HG03025 (cell line): ENCODE data around the gene DLG2.
"Not testable (repeated sequence)": the region's sequence is repeated elsewhere in the genome, so short reads cannot be mapped to it uniquely, and the experiment has no call there.

ENCODE experiments used
- ATAC-seq: cut with Tn5 transposase; IDR thresholded peaks from one replicate; pipeline ENCODE4 v1.9.1; 2021; ENCODE audit warnings: mild to moderate bottlenecking, moderate library complexity; ENCODE audit not compliant: unreplicated experiment, low FRiP score

Gene DLG2

DNA sequence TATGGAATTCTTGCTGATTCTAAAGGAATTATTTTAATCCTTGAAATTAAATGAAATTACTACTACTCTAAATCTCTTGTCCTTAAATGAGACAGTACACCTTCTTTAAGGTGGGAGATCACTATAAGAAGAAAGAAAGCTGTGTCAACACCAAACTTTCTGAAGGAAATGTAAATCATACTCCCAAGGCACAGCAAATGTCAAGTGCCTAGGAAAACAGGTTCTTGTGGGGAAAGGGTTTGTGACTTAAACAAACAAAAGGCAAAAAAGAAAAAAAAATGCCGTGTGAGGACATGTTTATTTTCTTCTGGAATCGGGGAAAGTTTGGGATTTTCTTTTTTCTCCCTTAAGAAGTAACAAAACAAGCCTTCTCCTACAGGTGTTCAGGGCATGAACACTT is 745.1 kb downstream of the DLG2 start:
- no peak for ATAC-seq

DNA sequence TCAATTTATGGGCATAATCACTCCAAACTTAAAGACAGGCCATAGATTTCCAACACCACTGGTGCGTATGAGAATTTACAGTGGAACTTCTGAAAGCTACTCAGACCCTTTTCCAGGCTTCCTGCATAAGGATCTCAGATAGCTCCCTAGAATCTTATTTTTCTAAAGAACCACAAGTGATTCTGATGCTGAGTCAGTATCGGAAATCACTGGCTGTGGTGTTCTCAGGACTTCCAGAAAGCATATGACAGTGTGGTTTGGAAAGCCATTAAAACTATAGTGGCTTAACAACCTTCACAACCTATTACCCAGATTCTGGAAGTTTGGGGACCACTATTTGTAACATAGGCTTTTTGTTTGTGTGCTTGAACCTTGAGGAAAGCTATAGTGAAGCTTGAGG is 756.0 kb downstream of the DLG2 start:
- ATAC-seq: no peak

DNA sequence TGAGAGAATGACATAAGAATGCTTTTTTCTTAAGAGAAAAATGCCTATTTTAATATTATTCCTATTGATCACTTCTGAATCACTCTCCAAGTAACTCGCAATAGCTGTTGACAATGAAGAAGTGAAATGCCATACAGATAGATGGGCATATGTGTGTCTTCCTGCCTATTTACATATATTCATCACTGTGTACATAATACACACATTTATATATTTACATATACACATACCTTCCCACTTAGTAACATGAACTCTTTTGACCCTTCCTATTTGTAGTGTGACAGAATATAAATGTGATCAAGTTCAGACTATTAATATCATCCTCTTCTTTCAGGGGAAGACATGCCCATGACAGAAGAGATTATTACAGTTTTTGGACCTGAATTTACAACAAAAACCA is 756.7 kb downstream of the DLG2 start:
- no peak for ATAC-seq

DNA sequence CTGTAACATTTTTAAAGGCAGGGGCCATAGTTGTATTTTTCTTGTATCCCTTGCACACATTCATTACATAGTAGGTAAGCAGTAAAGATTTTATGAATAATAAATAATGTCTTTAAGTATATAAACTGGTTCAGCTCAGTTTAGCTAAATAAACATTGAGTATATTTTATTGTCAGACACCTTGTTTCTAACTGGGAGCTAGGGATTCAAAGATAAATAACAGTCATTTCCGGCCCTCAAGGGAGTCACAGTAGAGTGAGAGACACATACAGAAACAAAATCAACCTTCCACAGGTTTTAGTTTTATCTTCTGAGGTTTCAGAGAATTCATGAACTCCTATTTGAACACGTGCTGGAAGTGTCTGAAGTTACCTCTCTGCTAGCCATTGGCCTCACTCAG is 760.2 kb downstream of the DLG2 start:
- no peak for ATAC-seq

DNA sequence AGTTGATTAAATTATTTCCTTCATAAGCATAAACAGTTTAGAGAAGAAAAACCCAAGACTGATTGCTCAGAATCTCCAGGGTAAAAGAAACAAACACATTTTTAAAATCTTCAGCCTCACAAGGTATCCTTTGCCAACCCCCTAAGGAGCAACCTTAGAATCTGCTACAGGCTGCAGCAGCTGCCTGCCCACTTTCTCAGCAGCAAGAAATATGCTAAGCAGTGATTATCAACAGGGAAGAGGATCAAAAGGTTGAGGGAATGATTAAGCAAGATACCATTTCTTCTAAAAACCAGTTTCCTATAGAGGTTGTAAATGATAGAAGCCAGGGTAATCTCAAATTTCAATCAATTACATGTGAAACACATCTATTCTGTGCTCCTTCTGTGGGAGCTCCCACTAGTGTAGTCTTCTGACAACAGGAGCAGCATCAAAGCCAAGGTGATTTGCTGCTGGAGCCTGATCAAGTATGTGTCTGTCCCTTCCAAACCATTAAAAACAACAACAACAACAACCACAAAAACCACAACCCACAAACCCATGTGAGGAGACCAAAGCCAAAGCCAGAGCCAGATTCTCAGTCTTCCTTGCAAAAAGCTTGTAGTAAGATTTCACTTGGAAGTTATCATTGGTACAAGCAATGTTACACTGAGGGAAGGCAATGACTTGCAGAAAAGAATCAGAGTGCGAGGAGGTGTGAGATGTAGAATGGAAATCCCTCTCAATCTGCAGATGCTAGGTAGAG is 761.2 kb downstream of the DLG2 start:
- no peak for ATAC-seq

DNA sequence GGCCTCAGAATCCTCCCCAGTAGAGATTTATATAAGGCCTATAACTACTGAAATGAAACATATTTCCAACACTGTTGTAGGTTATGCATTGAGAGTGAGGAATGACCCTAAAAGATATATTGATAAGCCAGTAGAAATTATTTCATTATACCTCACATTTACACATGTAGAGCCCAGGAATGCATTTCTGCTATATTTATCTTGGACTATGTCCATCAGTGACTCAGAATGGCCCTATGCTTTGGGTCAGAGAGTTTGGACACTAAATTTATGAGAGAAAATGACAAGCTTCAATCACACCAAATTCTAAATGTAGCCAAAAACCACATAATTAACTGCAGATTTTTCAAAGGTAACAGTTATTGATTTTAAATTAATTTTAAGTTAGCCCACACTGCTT is 761.9 kb downstream of the DLG2 start:
- ATAC-seq: no peak

DNA sequence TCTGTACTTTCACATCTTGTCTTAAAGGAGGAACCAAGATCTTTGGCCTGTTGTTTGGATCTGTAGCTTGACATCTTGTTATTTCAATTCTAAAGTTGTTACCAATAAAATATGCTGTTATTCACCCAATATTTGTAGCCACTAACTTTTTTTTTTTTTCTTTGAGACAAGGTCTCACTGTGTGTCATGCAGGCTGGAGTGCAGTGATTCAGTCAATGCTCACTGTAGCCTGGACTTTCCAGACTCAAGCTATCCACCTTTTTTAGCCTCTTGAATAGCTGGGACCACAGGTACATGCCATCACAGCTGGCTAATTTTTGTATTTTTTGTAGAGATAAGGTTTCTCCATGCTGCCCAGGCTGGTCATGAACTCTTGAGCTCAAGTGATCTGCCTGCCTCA is 769.4 kb downstream of the DLG2 start:
- no peak for ATAC-seq

DNA sequence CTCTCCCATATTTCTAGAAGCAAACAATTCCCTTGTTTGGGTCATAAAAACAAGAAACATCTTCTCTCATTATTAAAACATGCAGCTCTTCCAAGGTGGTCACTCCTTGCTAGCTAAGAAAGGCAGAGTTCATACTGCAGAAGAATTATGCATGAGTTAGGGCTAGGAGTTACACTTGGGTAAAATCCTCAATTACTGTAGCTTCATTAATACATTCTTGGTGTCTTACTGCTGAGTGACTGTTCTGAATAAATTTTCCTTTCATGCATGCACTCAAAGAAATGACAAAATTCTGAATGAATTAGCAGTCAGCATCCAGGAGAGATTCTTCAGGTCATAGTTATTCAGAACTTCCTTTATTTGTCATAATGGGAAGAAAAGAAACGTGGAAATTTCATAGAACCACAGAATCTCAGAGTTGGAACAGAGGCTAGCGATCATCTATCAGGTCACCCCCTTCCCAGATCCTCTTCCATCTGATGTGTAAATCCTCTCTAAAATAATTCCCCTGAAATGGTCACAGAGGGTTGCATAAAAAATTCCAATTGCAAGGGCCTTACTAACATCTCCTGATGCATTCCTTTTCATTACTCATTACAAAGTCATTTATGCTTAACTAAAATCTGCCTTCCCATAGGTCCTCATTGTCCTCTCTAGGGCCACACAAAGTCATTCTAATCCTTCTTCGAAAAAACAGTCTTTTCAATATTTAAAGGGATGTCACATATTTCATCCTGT is 771.5 kb downstream of the DLG2 start:
- no peak for ATAC-seq

DNA sequence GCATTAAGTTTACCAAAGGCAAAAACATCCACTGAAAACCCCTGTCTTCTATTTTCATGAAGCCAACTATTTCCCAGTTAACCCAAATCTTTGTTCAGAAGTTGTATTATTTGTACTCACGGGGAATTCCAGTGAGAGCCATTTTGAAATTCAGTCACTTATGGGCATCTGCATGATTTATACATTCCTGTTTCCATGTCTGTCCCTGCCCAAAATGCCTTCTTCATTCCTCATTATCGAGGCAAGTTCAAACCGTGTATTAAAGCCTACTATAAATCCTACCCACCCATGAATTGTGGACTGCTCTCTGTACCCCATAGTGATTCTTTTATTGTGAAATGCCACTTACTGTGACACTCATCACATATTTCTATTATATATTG is 772.7 kb downstream of the DLG2 start:
- no peak for ATAC-seq

DNA sequence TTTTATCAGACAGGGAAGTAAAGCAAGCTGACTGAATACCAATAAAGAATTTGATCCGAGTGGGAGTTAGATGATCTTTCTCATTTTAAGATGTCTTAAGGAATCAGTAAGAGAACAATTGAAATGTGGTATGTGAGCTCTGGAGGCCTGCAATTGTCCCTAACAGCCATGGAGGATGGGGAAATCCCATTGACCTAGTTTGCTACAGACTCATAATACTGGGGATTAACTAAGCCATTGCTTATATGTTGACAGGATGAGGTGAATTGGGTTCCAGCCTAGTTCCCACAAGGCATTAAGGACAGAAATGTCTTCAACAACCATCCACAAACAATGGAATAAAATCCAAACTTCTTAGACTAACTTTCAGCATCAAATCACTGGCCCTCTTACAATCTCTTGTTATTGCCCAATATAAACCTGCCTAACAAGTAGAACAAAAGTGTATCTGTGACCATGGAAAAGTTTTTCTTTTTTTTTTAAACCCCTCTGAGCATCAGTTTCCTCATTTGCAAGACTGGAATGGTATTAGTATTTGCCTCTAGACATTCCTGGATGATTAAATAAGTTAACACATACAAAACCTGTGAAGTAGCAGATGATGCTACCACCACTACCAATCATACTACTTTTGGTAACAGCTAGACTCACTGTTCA is 773.2 kb downstream of the DLG2 start:
- ATAC-seq: no peak

DNA sequence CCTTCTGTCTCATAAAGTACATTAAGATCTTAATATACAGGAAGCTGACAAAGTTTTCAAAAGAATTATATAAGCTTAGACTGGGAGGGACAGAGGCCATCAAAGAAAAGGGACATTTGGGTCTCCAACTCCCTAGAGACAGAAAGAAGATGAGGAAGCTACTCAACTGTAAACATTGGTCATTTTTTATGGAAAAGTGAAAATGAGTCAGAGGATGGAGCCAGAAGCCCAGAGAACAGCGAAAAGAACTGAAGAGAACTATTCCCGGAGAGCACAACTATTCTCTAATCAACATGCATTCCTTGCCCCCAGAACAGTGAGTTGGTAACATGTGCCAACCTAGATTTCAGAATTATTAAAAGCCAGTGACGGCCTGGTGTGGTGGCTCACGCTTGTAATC is 779.3 kb downstream of the DLG2 start:
- ATAC-seq: no peak

DNA sequence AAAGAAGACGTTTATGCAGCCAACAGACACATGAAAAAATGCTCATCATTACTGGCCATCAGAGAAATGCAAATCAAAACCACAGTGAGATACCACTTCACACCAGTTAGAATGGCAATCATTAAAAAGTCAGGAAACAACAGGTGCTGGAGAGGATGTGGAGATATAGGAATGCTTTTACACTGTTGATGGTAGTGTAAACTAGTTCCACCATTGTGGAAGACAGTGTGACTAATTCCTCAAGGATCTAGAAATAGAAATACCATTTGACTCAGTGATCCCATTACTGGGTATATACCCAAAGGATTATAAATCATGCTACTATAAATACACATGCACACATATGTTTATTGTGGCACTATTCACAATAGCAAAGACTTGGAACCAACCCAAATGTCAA is 786.9 kb downstream of the DLG2 start:
- not testable (repeated sequence) for ATAC-seq

DNA sequence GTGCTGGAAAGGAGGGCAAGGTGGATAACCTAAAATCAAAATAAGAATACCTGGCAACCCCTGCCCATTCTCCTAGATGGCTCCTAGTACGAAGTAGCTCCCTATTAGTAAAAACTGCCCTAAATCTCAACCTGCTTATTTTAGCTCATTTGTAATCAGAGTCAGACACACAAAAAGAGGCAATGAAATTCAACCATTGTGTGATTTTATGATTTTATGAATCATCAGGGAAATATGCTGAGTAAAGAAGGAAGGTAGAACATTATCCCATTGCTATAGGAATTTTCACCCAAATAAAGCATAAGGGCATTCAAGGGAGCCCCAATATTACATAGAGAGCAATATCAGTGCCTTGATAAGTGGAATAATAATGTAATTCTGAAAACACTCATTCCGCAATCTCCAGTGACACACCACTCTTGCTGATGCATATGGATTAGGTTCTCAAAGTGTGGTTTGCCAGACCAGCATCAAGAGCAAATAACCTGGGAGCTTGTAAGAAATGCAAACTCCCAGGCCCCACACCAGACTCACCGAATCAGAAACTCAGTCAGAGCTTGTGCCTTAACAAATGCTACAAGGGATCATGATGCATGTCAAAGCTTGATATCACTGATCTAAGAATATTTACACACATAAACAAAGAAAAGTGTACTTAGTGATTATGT is 789.6 kb downstream of the DLG2 start:
- no peak for ATAC-seq

DNA sequence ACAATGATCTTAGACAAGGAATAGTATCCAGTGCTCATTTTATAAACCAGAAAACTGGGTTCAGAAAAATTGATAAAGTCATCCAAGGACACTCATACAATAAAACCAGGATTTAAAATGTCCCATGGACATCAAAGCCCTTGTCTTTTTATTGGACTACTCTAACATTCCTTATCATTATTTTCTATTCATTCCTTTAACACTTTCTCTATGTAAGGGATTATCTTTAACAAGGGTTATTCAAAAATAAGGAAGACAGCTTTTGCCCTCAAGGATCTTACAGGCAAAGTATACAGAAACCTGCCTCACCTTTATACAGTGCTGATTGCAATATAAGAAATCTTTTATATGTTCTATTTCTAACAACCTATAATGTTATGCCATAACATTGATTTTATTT is 790.8 kb downstream of the DLG2 start:
- ATAC-seq: no peak

DNA sequence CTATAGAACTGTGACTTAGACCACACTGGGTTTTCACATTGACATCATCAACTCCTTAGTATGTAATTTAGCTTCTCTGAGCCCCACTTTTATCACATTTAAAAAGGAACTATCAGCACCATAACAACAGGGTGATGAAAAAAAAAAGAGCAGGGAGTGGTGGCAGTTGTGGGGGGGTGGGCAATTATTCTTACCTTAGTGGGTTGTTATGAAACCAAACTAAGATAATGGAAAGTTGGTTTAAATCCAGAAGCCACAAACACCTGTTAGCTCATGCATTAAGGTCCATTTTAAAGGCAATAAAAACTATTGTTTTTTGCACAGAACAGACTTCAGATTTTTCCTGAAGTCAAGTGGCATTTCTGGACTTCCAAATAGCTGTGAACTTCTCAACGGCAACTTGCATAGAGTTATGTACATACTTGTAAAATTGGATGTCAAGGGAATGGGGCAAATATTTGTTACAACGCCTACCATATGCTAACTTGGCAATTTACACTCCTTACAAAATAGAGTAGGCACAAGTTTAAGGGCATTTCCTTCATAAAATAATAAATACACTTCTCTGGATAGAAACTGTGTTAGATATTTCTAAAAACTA is 793.6 kb downstream of the DLG2 start:
- no peak for ATAC-seq

DNA sequence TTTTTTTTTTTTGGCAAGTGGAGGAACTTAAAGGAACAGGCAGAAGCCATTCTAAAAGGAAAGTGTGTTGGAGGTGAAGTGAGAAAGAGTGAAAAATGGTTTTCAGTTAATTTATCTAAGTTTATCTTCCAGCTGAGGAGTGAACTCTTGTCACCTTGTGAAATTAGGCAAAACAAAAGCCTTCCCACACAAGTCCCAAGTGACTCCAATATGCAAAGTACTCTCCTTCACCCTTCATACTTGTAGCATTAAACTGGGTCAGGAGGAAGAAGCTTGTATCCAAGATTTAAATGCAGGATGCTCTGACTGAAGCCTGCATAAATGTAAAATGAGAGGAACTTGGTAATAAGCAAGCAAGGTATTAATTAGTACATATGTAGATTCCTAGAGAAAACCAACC is 796.8 kb downstream of the DLG2 start:
- ATAC-seq: no peak

DNA sequence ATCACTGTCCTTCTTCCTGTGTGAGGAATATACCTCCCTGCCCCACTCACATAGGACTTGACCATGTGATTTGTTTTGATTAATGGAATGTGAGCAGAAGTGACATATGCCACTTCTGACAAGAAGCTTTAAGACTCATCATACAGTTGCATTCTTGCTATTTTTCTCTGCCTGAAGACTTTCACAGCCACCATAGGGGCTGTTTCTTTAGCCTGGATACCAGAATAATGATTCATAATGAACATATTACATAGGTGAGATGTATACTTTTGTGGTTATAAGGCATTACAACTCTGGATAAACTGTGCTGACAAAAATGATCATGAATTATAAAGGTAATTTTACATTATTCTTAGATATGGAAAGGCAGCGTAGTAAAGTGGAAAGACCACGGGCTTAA is 798.0 kb downstream of the DLG2 start:
- no peak for ATAC-seq

DNA sequence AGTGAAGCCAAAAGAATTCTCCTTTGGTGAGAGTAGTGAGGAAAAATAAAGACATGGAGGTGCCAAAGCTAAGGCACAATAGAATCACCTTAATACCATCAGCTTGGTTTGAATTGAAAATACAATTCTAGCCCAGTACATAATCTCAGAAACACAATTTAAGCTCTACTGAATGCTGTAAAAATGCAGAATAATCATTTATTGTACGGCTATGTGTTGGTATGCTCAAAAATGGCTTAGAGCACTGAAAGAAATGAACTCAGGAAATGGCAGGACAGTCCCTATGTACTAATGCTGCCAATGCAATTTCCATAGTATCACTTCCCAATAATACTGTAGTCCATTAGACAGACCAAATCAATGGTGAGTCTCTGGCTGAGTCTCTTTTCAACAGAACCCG is 798.5 kb downstream of the DLG2 start:
- ATAC-seq: no peak

DNA sequence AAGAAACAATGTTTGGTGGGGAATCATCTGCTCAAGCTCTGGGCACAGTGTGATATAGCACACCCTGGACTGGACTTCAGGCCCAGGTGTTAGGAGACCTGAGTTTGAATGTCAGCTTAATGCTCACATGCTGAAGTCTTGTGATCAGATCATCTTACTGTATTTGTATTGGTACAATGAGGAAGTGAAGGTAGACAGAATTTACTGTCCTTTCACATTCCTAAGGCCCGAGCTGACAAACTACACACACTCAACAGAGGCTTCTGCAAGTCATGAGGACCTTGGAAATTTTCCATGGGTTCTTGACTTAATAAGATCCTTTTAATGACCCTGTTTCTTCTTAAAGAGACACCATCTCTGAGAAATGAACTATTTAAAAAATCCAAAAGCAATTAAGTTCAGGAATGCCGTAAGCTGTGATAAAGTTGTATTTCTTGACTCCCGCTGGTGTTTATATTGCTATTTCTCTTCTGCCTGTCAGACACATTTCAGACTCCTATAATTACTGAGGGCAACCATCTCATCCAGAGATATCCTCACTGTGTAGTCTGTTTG is 802.0 kb downstream of the DLG2 start:
- no peak for ATAC-seq

DNA sequence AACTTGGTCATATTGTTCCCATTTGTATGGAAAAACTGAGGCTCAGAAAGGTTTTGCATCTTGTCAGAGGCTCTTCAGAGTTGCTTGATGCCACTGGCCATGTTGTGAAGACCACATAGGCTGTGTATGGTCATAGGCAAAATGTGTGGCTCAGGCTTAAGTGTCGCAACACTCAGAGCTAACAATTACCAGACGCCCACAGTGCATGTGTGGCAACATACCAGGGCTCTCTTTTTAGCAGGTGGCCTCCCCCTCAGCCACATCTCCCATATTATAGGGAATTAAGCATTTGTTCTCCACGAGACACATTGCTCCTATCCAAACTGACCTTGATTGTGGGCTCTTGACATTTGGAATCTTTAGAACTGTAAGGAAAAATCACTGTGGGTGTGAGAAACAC is 802.5 kb downstream of the DLG2 start:
- no peak for ATAC-seq

DNA sequence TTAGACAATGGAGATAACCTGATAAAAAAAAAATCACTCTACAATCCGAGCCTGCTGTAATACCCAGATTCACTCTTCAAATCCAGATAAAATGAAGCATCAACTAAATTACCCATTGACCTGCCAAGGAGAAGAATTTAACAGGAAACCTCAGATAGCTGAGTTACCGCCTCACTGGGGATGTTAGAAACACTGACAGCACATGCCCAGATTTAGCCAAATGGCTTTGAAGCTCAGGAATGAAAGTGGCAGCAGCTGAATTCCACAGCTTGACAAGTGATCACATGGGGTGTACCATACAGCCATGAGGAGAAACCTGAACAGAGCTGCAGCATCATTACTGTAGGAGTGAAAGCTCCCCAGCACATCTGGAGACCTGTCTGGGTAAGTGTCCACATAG is 807.6 kb downstream of the DLG2 start:
- ATAC-seq: no peak
